ENCODE data around the gene LRRC4C. TPM values are rescaled to one million over a fixed set of nuclear protein-coding genes. Genes with fewer than 3 reads are reported as not detected.

Gene LRRC4C
- total RNA-seq, 1 experiment from 2014 or later = not detected

DNA sequence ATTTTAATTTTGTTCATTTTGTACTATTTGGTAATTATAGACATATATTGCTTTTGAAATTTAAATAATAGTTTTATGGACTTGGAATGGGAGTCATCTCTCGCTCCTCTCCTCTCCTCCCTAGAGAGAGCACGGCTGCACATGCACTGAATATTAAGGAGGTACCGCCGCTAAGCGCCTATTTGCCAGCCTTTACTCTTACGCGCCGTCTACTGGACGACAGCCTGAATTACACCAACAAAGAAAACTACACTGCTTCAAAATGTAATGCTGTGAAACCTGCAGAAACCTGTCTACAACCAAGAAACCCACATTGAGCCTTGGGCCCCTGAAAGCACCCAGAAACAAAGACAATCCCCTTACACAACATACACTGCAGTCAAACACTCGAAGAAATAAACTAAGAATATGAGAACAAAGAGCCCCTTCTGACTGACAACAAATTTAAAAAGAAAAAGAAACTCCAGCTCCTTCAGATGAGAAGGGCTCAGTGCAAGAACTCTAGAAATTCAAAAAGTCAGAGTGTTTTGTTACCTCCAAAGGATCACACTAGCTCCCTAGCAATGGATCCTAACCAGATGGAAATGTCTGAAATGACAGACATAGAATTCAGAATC, 737.2 kb downstream of the LRRC4C start:
- TF ChIP-seq EZH2phosphoT487 (IDR thresholded peaks at IDR 0.05; ENCODE audit: borderline replicate concordance, low read length) = no peak
- peak; percentile 69 for TF ChIP-seq CTCF (conservative IDR thresholded peaks at IDR 0.05; ENCODE audit: low read depth, low read length)
- H2AFZ ChIP-seq (ENCODE audit: low read length) = no peak overlapping the region
- H3K27me3 ChIP-seq (ENCODE audit: low read length) = no peaks in the 10 kb centered on the region
- DNase-seq = peak; percentile 51
- ChIA-PET CTCF (no interaction called here), POLR2A (ENCODE audit: unreplicated experiment) (no interaction called here)
- no peaks in the 10 kb centered on the region for H3K9me2 ChIP-seq (replicated peaks; ENCODE audit: low read length)
- ATAC-seq = peak; percentile 42; the same call in 1 of the 2 replicates
- no peak overlapping the region for H3K4me2 ChIP-seq (ENCODE audit: low read length)
- no peak overlapping the region for H3K27ac ChIP-seq (ENCODE audit: low read length)
- no peaks in the 10 kb centered on the region for H3K79me2 ChIP-seq (ENCODE audit: low read length)
- H3K4me1 ChIP-seq (ENCODE audit: insufficient read depth, low read length) = no peaks in the 10 kb centered on the region
- no peak overlapping the region for H3K9ac ChIP-seq (ENCODE audit: low read length)
- H3K4me3 ChIP-seq (ENCODE audit: low read length) = no peak overlapping the region
- BruUV-seq (replicated peaks) = no TSS peak
- H3K9me3 ChIP-seq (ENCODE audit: low read length) = no peaks in the 10 kb centered on the region
- intact Hi-C loops (cut with micrococcal nuclease) = no loop called here
- H4K20me1 ChIP-seq (ENCODE audit: low read length) = no peaks in the 10 kb centered on the region
- no peaks in the 10 kb centered on the region for H3K36me3 ChIP-seq (ENCODE audit: low read depth, low read length)
- no peaks in the 10 kb centered on the region for H3F3A ChIP-seq (ENCODE audit: low read length, unreplicated experiment)

DNA sequence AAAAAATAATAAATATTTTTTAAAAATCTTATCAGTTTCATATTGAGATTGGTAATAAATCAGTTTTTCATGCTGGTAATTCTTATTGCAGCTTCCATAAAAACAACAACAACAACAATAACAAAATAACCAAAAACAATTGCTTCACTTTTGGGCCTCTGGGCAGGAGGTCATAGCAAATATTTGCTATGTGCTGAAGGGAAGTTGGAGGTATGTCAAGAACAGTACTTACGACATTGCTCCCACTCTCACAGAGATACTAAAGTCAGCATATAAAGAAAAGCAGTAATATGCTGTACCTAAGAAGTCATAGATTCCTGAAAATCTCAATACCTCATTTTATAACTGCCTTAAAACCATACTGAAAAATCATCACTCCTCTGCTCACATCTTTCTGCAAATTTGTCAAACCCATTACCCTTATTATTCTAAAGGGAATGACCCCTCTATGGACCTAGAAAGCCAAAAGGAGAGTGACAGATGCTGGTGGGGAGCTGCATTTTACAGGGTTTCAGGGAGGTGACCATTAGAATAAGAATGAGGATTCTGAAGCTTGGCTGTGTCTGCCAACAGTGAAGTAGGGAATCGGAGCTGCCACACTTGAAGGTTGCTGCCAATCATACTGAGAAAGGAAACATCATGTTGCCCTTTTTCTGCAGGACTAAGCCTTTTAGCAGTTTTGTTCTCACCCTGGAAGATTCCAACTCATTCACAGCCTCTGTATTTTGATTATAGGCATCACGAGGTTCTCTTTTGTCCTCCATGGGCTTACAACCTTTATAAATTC, 742.9 kb downstream of the LRRC4C start:
- H3K4me2 ChIP-seq (ENCODE audit: low read length) = no peak overlapping the region
- H3K9ac ChIP-seq (ENCODE audit: low read length) = no peak overlapping the region
- no peak for ATAC-seq
- TF ChIP-seq CTCF (conservative IDR thresholded peaks at IDR 0.05; ENCODE audit: low read depth, low read length) (no peak), EZH2 (IDR thresholded peaks at IDR 0.05; ENCODE audit: low read length, unreplicated experiment) (no peak)
- no peak overlapping the region for H3K27ac ChIP-seq (ENCODE audit: low read length)
- H3K9me3 ChIP-seq (ENCODE audit: low read length) = no peaks in the 10 kb centered on the region
- no peaks in the 10 kb centered on the region for H3K4me1 ChIP-seq (ENCODE audit: insufficient read depth, low read length)
- DNase-seq = no peak
- H3K79me2 ChIP-seq (ENCODE audit: low read length) = no peaks in the 10 kb centered on the region
- ChIA-PET POLR2A (ENCODE audit: unreplicated experiment) (no interaction called here), CTCF (no interaction called here)
- no peaks in the 10 kb centered on the region for H4K20me1 ChIP-seq (ENCODE audit: low read length)
- no peaks in the 10 kb centered on the region for H3K9me2 ChIP-seq (replicated peaks; ENCODE audit: low read length)
- H3K27me3 ChIP-seq (ENCODE audit: low read length) = no peaks in the 10 kb centered on the region
- no peaks in the 10 kb centered on the region for H3F3A ChIP-seq (ENCODE audit: low read length, unreplicated experiment)
- BruUV-seq (replicated peaks) = no TSS peak
- H3K36me3 ChIP-seq (ENCODE audit: low read depth, low read length) = no peaks in the 10 kb centered on the region
- intact Hi-C loops (cut with micrococcal nuclease) = no loop called here
- no peak overlapping the region for H3K4me3 ChIP-seq (ENCODE audit: low read length)
- H2AFZ ChIP-seq (ENCODE audit: low read length) = no peak overlapping the region

DNA sequence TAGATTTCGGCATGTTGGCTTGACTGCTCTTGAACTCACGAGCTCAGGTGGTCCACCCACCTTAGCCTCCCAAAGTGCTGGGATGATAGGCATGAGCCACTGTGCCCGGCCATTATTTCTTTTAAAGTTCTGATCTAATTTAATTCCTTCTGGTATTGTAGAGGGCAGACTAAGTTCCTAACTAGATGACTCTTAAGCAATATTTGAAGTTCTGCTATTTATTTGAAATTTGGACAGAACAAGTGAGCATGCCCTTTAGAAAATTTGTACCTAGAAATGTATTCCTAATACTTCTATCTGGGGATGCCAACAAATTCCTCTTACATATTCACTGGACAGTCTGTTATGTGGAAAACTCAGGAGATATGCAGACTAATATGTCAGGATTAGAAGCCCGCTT, 746.4 kb downstream of the LRRC4C start:
- no peaks in the 10 kb centered on the region for H3F3A ChIP-seq (ENCODE audit: low read length, unreplicated experiment)
- H3K9me2 ChIP-seq (replicated peaks; ENCODE audit: low read length) = no peaks in the 10 kb centered on the region
- no peak overlapping the region for H3K9ac ChIP-seq (ENCODE audit: low read length)
- no peak overlapping the region for H3K4me2 ChIP-seq (ENCODE audit: low read length)
- no peaks in the 10 kb centered on the region for H3K9me3 ChIP-seq (ENCODE audit: low read length)
- BruUV-seq (replicated peaks) = no TSS peak
- H3K27me3 ChIP-seq (ENCODE audit: low read length) = no peaks in the 10 kb centered on the region
- no peak overlapping the region for H3K27ac ChIP-seq (ENCODE audit: low read length)
- no peaks in the 10 kb centered on the region for H3K4me1 ChIP-seq (ENCODE audit: insufficient read depth, low read length)
- no peak overlapping the region for H3K4me3 ChIP-seq (ENCODE audit: low read length)
- no peaks in the 10 kb centered on the region for H3K36me3 ChIP-seq (ENCODE audit: low read depth, low read length)
- H4K20me1 ChIP-seq (ENCODE audit: low read length) = no peaks in the 10 kb centered on the region
- intact Hi-C loops (cut with micrococcal nuclease) = no loop called here
- ATAC-seq (no peak), DNase-seq (no peak)
- H3K79me2 ChIP-seq (ENCODE audit: low read length) = no peaks in the 10 kb centered on the region
- H2AFZ ChIP-seq (ENCODE audit: low read length) = no peak overlapping the region
- ChIA-PET POLR2A (ENCODE audit: unreplicated experiment) (no interaction called here), CTCF (no interaction called here)
- no peak for TF ChIP-seq EZH2phosphoT487 (IDR thresholded peaks at IDR 0.05; ENCODE audit: borderline replicate concordance, low read length)
- TF ChIP-seq CTCF (conservative IDR thresholded peaks at IDR 0.05; ENCODE audit: low read depth, low read length) = no peak
- no peak for TF ChIP-seq EZH2 (IDR thresholded peaks at IDR 0.05; ENCODE audit: low read length, unreplicated experiment)
